HepG2 (cell line): ENCODE data around the gene UVSSA. TPM values are rescaled to one million over a fixed set of nuclear protein-coding genes. Genes with fewer than 3 reads are reported as not detected.

ENCODE experiments used
- ARNTL ChIP-seq: sonication (generic); formaldehyde crosslinking; IDR thresholded peaks from 2 replicates; pipeline ENCODE4 v1.4.0; 2020; ENCODE audit warnings: mild to moderate bottlenecking, missing genetic modification reagents
- BHLHE40 ChIP-seq: IDR thresholded peaks from 2 replicates; pipeline ENCODE4 v1.6.1; 2011; ENCODE audit warnings: low read length, improper control_type of control experiment
- HNRNPH1 ChIP-seq: fragments of 200-400 bp; formaldehyde crosslinking; optimal IDR thresholded peaks from 2 replicates; pipeline ENCODE3; 2017; ENCODE audit warnings: mild to moderate bottlenecking, low read depth, low read length
- LCORL ChIP-seq, 2 experiments: fragments of 450-650 bp in 1 of 2; sonication (generic) in 1 of 2; formaldehyde crosslinking in 1 of 2; IDR thresholded peaks; 2 replicates each; pipeline versions ENCODE4 v1.5.0 to v1.6.1; 2017 to 2020; ENCODE audit warnings: antibody characterized with exemption in 1 of 2, missing genetic modification reagents in 1 of 2
- MBD4 ChIP-seq: IDR thresholded peaks from 2 replicates; pipeline ENCODE4 v1.6.1; 2012; ENCODE audit warnings: low read length, inconsistent platforms, borderline replicate concordance
- NFRKB ChIP-seq: fragments of 450-650 bp; IDR thresholded peaks from 2 replicates; pipeline ENCODE4 v1.6.1; 2017
- SPEN ChIP-seq: sonication (generic); formaldehyde crosslinking; IDR thresholded peaks from 2 replicates; pipeline ENCODE4 v1.5.1; 2020; ENCODE audit warnings: low read depth, mild to moderate bottlenecking, missing genetic modification reagents
- SRY ChIP-seq: sonication (generic); formaldehyde crosslinking; IDR thresholded peaks from 2 replicates; pipeline ENCODE4 v1.8.0; 2022; ENCODE audit warnings: mild to moderate bottlenecking, missing genetic modification reagents
- TAF1 ChIP-seq: sonication (generic); formaldehyde crosslinking; IDR thresholded peaks from 2 replicates; pipeline ENCODE4 v1.4.0; 2020; ENCODE audit warnings: missing genetic modification reagents
- ZNF138 ChIP-seq: sonication (generic); formaldehyde crosslinking; IDR thresholded peaks from 2 replicates; pipeline ENCODE4 v1.5.0; 2020; ENCODE audit warnings: mild to moderate bottlenecking, low read depth, missing genetic modification reagents
- ZNF335 ChIP-seq: sonication (generic); formaldehyde crosslinking; IDR thresholded peaks from 2 replicates; pipeline ENCODE4 v1.4.0; 2020; ENCODE audit warnings: missing genetic modification reagents
- ZNF567 ChIP-seq: sonication (generic); formaldehyde crosslinking; IDR thresholded peaks from 2 replicates; pipeline ENCODE4 v1.8.1; 2023; ENCODE audit warnings: mild to moderate bottlenecking, missing genetic modification reagents, borderline replicate concordance
- ZNF569 ChIP-seq: sonication (generic); formaldehyde crosslinking; IDR thresholded peaks from 2 replicates; pipeline ENCODE4 v1.5.0; 2020; ENCODE audit warnings: mild to moderate bottlenecking, missing genetic modification reagents, moderate library complexity, borderline replicate concordance
- ZNF75D ChIP-seq: sonication (generic); formaldehyde crosslinking; IDR thresholded peaks from 2 replicates; pipeline ENCODE4 v1.8.1; 2023; ENCODE audit warnings: missing genetic modification reagents, mild to moderate bottlenecking, borderline replicate concordance
- ZNF773 ChIP-seq: sonication (generic); formaldehyde crosslinking; IDR thresholded peaks from 2 replicates; pipeline ENCODE4 v1.4.0; 2020; ENCODE audit warnings: missing genetic modification reagents, borderline replicate concordance
- polyA plus RNA-seq, 8 experiments: library from polyadenylated mRNA; depleted of rRNA in 3 of 8; stranded (reverse) in 7 of 8; unstranded in 1 of 8; fragments of >200 nt; fragmentation: Illumina TruSeq in 4 of 8; extraction: Trizol in 4 of 8; gene quantifications; 2 replicates each; pipeline versions ENCODE4 v1.2.1 to v1.2.3, GENCODE V29; 2011 to 2016; ENCODE audit warnings: low read depth in 4 of 8, missing spikeins in 1 of 8, mixed read lengths in 1 of 8; ENCODE audit not compliant: insufficient read depth in 1 of 8
- total RNA-seq, 5 experiments: library from RNA; depleted of rRNA; stranded (reverse); fragments of >200 nt; fragmentation: Illumina TruSeq; extraction: Trizol; gene quantifications; 2 replicates each; pipeline ENCODE4 v1.2.3, GENCODE V29; 2016; ENCODE audit warnings: low read depth in 1 of 5
- TF ChIP-seq, protein P1 (sequence below): sonication (generic); formaldehyde crosslinking; IDR thresholded peaks from 2 replicates; pipeline ENCODE4 v1.4.0; 2020; ENCODE audit warnings: mild to moderate bottlenecking, low read depth, missing genetic modification reagents
- TF ChIP-seq, protein P2 (sequence below): sonication (generic); formaldehyde crosslinking; IDR thresholded peaks from 2 replicates; pipeline ENCODE4 v1.5.1; 2020; ENCODE audit warnings: missing genetic modification reagents, mild to moderate bottlenecking, borderline replicate concordance
- TF ChIP-seq, protein P3 (sequence below): sonication (generic); formaldehyde crosslinking; IDR thresholded peaks from 2 replicates; pipeline ENCODE4 v1.9.0; 2021; ENCODE audit warnings: missing genetic modification reagents, mild to moderate bottlenecking, borderline replicate concordance
- TF ChIP-seq, protein P4 (sequence below): sonication (generic); formaldehyde crosslinking; IDR thresholded peaks from 2 replicates; pipeline ENCODE4 v1.8.0; 2022; ENCODE audit warnings: low read depth, missing genetic modification reagents
- TF ChIP-seq, protein P5 (sequence below): sonication (generic); formaldehyde crosslinking; IDR thresholded peaks from 2 replicates; pipeline ENCODE4 v1.4.0; 2020; ENCODE audit warnings: mild to moderate bottlenecking, missing genetic modification reagents
- TF ChIP-seq, protein P6 (sequence below): sonication (generic); formaldehyde crosslinking; IDR thresholded peaks from 2 replicates; pipeline ENCODE4 v1.4.0; 2020; ENCODE audit warnings: missing genetic modification reagents, mild to moderate bottlenecking, borderline replicate concordance

The UVSSA gene
- total and polyA plus RNA-seq, 2 of the 13 experiments (the other 11 are each of a cell fraction or from before 2014, with no cell fraction given): 4.6 to 8.4 TPM

DNA sequence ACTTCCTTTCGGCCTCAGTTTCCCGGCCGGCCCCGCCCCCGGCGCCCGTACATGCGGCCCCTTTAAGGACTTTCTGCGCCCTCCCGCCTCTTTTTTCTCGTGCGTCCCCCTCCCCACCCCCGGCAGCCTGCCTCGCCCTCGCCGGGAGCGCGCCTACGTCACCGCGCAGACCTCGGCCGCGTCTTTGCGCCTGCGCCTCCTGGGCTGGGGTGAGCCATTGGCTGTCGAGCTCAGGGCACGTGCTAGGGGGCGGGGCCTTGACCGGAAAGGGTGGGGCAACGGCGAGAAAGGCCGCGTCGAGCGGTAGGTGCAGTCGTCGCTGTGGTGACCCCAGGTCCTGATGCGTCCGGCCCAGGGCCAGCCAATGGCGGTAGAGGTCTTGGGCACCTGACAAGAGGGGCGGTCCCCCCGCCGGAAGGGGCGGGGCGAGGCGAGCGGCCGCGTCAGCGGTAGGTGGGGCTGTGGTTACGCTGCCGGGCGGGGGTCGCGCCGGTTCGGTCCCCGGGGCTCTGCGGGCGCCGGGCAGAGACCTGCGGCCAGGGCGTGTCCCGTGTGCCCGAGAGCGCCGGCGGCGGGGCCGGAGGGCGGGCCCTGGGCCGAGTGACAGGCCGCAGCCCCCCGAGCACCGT lies at the start of gene UVSSA (continued):
- TF ChIP-seq ZNF569 (CRISPR knock-in tag) (no peak), ARNTL (CRISPR knock-in tag) (peak; percentile 21; the same call in 1 of the 2 replicates), SPEN (peak; percentile 86), LCORL (IDR thresholded peaks at IDR 0.05) (no peak), LCORL (CRISPR knock-in tag; IDR thresholded peaks at IDR 0.05) (peak; percentile 15; the same call in 1 of the 2 replicates), ZNF773 (CRISPR knock-in tag) (0 out of 2 replicates have a peak, but pooled peaks have one; percentile 12), ZNF138 (CRISPR knock-in tag) (peak; percentile 55; the same call in 1 of the 2 replicates), BHLHE40 (peak; percentile 100), HNRNPH1 (no peak), ZNF335 (CRISPR knock-in tag) (no peak), MBD4 (no peak), NFRKB (no peak), ZNF75D (CRISPR knock-in tag) (no peak), ZNF567 (no peak), TAF1 (no peak; the same call in 1 of the 2 replicates), SRY (CRISPR knock-in tag) (0 out of 2 replicates have a peak, but pooled peaks have one; percentile 32)
- TF ChIP-seq, protein P1, sequence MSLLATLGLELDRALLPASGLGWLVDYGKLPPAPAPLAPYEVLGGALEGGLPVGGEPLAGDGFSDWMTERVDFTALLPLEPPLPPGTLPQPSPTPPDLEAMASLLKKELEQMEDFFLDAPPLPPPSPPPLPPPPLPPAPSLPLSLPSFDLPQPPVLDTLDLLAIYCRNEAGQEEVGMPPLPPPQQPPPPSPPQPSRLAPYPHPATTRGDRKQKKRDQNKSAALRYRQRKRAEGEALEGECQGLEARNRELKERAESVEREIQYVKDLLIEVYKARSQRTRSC (CRISPR knock-in tag): no peak
- TF ChIP-seq, protein P2, sequence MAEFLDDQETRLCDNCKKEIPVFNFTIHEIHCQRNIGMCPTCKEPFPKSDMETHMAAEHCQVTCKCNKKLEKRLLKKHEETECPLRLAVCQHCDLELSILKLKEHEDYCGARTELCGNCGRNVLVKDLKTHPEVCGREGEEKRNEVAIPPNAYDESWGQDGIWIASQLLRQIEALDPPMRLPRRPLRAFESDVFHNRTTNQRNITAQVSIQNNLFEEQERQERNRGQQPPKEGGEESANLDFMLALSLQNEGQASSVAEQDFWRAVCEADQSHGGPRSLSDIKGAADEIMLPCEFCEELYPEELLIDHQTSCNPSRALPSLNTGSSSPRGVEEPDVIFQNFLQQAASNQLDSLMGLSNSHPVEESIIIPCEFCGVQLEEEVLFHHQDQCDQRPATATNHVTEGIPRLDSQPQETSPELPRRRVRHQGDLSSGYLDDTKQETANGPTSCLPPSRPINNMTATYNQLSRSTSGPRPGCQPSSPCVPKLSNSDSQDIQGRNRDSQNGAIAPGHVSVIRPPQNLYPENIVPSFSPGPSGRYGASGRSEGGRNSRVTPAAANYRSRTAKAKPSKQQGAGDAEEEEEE (CRISPR knock-in tag): no peak
- TF ChIP-seq, protein P3, sequence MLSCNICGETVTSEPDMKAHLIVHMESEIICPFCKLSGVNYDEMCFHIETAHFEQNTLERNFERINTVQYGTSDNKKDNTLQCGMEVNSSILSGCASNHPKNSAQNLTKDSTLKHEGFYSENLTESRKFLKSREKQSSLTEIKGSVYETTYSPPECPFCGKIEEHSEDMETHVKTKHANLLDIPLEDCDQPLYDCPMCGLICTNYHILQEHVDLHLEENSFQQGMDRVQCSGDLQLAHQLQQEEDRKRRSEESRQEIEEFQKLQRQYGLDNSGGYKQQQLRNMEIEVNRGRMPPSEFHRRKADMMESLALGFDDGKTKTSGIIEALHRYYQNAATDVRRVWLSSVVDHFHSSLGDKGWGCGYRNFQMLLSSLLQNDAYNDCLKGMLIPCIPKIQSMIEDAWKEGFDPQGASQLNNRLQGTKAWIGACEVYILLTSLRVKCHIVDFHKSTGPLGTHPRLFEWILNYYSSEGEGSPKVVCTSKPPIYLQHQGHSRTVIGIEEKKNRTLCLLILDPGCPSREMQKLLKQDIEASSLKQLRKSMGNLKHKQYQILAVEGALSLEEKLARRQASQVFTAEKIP (CRISPR knock-in tag): no peak
- TF ChIP-seq, protein P4, sequence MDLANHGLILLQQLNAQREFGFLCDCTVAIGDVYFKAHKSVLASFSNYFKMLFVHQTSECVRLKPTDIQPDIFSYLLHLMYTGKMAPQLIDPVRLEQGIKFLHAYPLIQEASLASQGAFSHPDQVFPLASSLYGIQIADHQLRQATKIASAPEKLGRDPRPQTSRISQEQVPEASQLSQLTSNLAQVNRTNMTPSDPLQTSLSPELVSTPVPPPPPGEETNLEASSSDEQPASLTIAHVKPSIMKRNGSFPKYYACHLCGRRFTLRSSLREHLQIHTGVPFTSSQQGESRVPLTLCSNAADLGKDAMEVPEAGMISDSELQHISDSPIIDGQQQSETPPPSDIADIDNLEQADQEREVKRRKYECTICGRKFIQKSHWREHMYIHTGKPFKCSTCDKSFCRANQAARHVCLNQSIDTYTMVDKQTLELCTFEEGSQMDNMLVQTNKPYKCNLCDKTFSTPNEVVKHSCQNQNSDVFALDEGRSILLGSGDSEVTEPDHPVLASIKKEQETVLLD (CRISPR knock-in tag): peak; percentile 64
- TF ChIP-seq, protein P5, sequence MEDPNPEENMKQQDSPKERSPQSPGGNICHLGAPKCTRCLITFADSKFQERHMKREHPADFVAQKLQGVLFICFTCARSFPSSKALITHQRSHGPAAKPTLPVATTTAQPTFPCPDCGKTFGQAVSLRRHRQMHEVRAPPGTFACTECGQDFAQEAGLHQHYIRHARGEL: no peak
- TF ChIP-seq, protein P6, sequence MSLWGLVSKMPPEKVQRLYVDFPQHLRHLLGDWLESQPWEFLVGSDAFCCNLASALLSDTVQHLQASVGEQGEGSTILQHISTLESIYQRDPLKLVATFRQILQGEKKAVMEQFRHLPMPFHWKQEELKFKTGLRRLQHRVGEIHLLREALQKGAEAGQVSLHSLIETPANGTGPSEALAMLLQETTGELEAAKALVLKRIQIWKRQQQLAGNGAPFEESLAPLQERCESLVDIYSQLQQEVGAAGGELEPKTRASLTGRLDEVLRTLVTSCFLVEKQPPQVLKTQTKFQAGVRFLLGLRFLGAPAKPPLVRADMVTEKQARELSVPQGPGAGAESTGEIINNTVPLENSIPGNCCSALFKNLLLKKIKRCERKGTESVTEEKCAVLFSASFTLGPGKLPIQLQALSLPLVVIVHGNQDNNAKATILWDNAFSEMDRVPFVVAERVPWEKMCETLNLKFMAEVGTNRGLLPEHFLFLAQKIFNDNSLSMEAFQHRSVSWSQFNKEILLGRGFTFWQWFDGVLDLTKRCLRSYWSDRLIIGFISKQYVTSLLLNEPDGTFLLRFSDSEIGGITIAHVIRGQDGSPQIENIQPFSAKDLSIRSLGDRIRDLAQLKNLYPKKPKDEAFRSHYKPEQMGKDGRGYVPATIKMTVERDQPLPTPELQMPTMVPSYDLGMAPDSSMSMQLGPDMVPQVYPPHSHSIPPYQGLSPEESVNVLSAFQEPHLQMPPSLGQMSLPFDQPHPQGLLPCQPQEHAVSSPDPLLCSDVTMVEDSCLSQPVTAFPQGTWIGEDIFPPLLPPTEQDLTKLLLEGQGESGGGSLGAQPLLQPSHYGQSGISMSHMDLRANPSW (CRISPR knock-in tag): no peak
